ENCODE measurements around the gene HMGCS2.

DNA sequence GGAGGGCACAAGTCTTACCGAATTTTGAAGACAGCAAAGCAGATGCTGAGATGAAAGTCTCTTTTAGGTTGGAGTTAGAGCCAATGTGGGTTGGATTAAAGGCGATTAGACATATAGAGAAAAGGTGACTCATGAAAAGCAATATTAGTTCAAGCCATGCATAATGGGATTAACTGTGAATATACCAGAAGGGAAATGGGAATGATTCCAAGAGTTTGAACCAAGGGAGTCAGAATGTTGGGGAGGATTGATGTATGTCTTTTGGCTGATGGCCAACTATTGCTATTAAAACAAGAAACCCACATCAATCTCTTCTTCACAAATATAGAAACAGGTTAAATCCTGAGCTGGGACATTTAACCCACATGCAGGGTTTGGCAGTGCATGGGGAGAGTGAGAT, 1.2 kb downstream of the HMGCS2 start:
- TF ChIP-seq CTCF (IDR thresholded peaks at IDR 0.05 in 8 of 11, conservative IDR thresholded peaks at IDR 0.05 in 3 of 11) (no peak), POLR2A (IDR thresholded peaks at IDR 0.05) (no peak)

Data from spleen (tissue), 7 donors.